Ovary (tissue), 9 donors: Measurements from ENCODE around the gene HIGD2B. TPM values are rescaled to one million over a fixed set of nuclear protein-coding genes. Genes with fewer than 3 reads are reported as not detected.
"Not testable (repeated sequence)": the region's sequence is repeated elsewhere in the genome, so short reads cannot be mapped to it uniquely, and the experiment has no call there.

Experiments
- DNase-seq, 5 donors: peaks; one replicate each; pipeline ENCODE4 v3.0.0-alpha.2; 2019 to 2020
- H3K27ac ChIP-seq, 2 donors: fragments of 200-600 bp; one replicate each; pipeline versions ENCODE4 v1.5.1 to v1.8.0; 2019 to 2022
- H3K27me3 ChIP-seq: fragments of 200-600 bp; one replicate; pipeline ENCODE4 v1.8.0; 2022
- H3K36me3 ChIP-seq: fragments of 200-600 bp; sonication (generic); one replicate; pipeline ENCODE4 v1.5.1; 2019
- H3K4me1 ChIP-seq: one replicate; pipeline ENCODE4 v1.8.1; 2013; ENCODE audit warnings: mild to moderate bottlenecking, moderate library complexity; ENCODE audit not compliant: insufficient read depth
- H3K4me3 ChIP-seq: fragments of 200-600 bp; sonication (generic); one replicate; pipeline ENCODE4 v1.5.1; 2017
- H3K9me3 ChIP-seq, 2 donors: fragments of 200-600 bp in 1 of 2; sonication (generic) in 1 of 2; one replicate each; pipeline versions ENCODE4 v1.5.1 to v1.8.1; 2013 to 2019; ENCODE audit warnings: mild to moderate bottlenecking in 1 of 2, moderate library complexity in 1 of 2
- CTCF ChIP-seq, 3 donors: fragments of 450-650 bp in 2 of 3; fragments of 200-600 bp in 1 of 3; IDR thresholded peaks; one replicate each; pipeline versions ENCODE4 v1.5.1 to v1.8.0; 2016 to 2022; ENCODE audit warnings: antibody characterized with exemption in 3 of 3, mild to moderate bottlenecking in 1 of 3
- EP300 ChIP-seq: sonication (generic); formaldehyde crosslinking; IDR thresholded peaks from one replicate; pipeline ENCODE4 v1.6.1; 2017; ENCODE audit warnings: antibody characterized with exemption
- POLR2A ChIP-seq: fragments of 450-650 bp; IDR thresholded peaks from one replicate; pipeline ENCODE4 v1.6.1; 2017; ENCODE audit warnings: antibody characterized with exemption, mild to moderate bottlenecking, moderate library complexity
- WGBS, 3 donors: extraction: QIAGEN DNeasy Blood & Tissue Kit in 1 of 3; methylation state at CpG; one replicate each; pipeline versions ENCODE4 v1.1.5 to v1.1.7; 2013 to 2017; 5-methylcytosine and 5-hydroxymethylcytosine counted together
- intact Hi-C, 4 donors: fragments of 100-400 bp; cut with DNase I; formaldehyde crosslinking; loops; one replicate each; pipeline versions ENCODE4 v1.11.0 to v1.15.1; 2022 to 2023
- polyA plus RNA-seq, 2 donors: library from polyadenylated mRNA; stranded (reverse); fragments of 200-250 nt in 1 of 2; fragments of 350-450 nt in 1 of 2; fragmentation: Illumina TruSeq in 1 of 2; extraction: RNeasy Lipid Tissue Mini Kit (QIAGEN cat#74804) in 1 of 2; gene quantifications; one replicate each; pipeline ENCODE4 v1.2.3, GENCODE V29; 2013 to 2014
- total RNA-seq, 7 donors: library from RNA; depleted of rRNA in 2 of 7; stranded (reverse); fragments of >200 nt in 2 of 7; fragmentation: NEBNext Ultra II Directional in 3 of 7; extraction: Animal tissue kit (Norgen Biotek cat#: 25700) in 3 of 7; gene quantifications; one replicate each; pipeline versions ENCODE4 v1.1.0 to v1.2.4, GENCODE V29; 2016 to 2023
- donor health status: DM: no; HTN: no; CAD: no; lungs with moderate emphysema.
- donor health status: DM: no; HTN: no; CAD: no.
- donor health status: Bipolar disorder and iron deficiency.
- donor health status: DM: yes; HTN: yes; CAD: no.
- donor health status: DM: no; HTN: no; CAD: no.
- donor health status: DM: yes; HTN: yes; CAD: no.

The HIGD2B gene
- total and polyA plus RNA-seq, 9 donors: not detected

GRCh38 chr15:72671525-72671924, 14.5 kb downstream of the HIGD2B start:
- no peaks in the 10 kb centered on the region for H3K27me3 ChIP-seq
- TF ChIP-seq CTCF (IDR thresholded peaks at IDR 0.05) (no peak), EP300 (no peak), POLR2A (no peak)
- H3K27ac ChIP-seq: no peak overlapping the region
- H3K4me3 ChIP-seq: no peak overlapping the region
- H3K36me3 ChIP-seq: no peaks in the 10 kb centered on the region
- 13 to 15% (median 14%) methylated on average over 3 of the region's 3 CpGs for WGBS, 3 donors
- intact Hi-C loops: loop anchor here in 1 of 4 donors (10.0 kb wide), 1 partner anchor 47 kb away; no protein-coding TSS in a partner anchor
- H3K4me1 ChIP-seq: peaks cover 1% of the 10 kb centered on the region
- DNase-seq: no peak
- no peaks in the 10 kb centered on the region for H3K9me3 ChIP-seq

DNA sequence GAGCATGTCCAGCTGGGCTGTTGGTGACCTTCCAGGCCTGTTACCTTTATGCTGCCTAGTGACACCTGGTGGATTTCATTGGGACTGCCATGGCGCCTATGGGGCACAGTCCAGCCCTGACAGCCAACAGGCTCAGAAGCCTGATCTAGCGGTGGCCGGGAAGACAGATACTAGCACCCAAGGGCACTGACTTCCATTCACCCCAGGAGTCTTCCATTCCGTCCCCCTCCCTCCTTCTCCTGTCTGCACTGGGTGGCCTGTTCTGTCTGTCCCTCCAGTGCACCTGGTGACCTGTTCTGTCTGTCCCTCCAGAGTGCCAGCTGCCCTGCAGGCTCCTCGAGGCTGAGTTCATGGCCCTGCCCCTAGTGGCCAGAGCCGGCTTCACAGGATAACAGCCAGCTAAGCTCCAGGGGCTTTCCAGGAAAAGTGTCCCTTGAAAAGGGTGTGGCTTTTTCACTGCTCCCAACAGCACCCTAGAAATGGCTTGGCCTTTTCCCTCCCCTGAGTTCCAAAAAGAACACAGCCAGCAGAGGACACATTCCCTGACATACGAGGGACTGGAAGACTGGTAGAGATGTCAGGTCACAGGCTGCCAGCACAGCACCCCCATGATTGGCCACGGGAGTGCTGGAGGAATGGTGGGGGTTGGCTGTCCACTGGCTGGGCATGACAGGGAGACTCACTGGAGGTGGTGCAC, 15.2 kb downstream of the HIGD2B start:
- H3K27me3 ChIP-seq, H3K27ac ChIP-seq, H3K4me1 ChIP-seq, H3K4me3 ChIP-seq, H3K9me3 ChIP-seq, H3K36me3 ChIP-seq: not testable (repeated sequence)
- intact Hi-C loops: loop anchor here in 1 of 4 donors (10.0 kb wide), 1 partner anchor 46 kb away; no protein-coding TSS in a partner anchor
- DNase-seq: peak; percentile 38 to 70 (median 56)
- TF ChIP-seq CTCF (IDR thresholded peaks at IDR 0.05): peak in 2 of 3 donors; percentile 35 to 47
- 4 to 5% (median 5%) methylated on average over 7 to 8 of the region's 8 CpGs for WGBS, 3 donors

GRCh38 chr15:72669803-72670202, 16.2 kb downstream of the HIGD2B start:
- not testable (repeated sequence) for H3K4me1 ChIP-seq, H3K36me3 ChIP-seq, H3K9me3 ChIP-seq, H3K4me3 ChIP-seq, H3K27ac ChIP-seq, DNase-seq, H3K27me3 ChIP-seq
- 92 to 93% (median 93%) methylated on average over 3 to 5 of the region's 6 CpGs for WGBS, 3 donors
- intact Hi-C loops: loop anchor here in 1 of 4 donors (10.0 kb wide), 1 partner anchor 45 kb away; no protein-coding TSS in a partner anchor

- H3K4me3 ChIP-seq, intact Hi-C loops, H3K36me3 ChIP-seq, H3K27ac ChIP-seq, H3K27me3 ChIP-seq, H3K9me3 ChIP-seq, H3K4me1 ChIP-seq, DNase-seq: not testable (repeated sequence)
- 59 to 70% (median 69%) methylated on average over 3 to 5 of the region's 11 CpGs for WGBS, 3 donors
Observed at GRCh38 chr15:72665706-72666105, 20.3 kb downstream of the HIGD2B start.

DNA sequence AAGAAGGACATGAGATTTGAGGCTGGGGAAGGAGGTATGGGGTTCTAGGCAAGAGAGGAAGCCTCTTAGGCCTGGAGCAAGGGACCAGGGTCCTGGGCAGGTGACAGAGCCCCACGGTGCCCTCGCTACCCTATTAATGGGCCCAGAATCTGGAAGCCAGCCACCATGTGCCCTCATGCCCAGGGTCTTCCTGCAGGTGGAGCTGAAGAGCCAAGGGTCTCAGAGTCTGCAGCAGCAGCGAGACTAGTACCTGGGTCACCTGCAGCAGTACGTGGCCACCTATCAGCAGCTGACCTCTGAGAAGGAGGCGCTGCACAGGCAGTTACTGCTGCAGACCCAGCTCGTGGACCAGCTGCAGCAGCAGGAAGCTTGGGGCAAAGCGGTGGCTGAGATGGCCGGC, 22.1 kb downstream of the HIGD2B start:
- H3K9me3 ChIP-seq, H3K27ac ChIP-seq, DNase-seq, H3K4me1 ChIP-seq, H3K27me3 ChIP-seq, intact Hi-C loops, H3K4me3 ChIP-seq, H3K36me3 ChIP-seq: not testable (repeated sequence)
- WGBS, 3 donors: 65 to 76% methylated on average over 3 of the region's 8 CpGs; no CpG with 5 or more reads in 1 of the 3 donors

- 78 to 90% (median 83%) methylated on average over 5 to 9 of the region's 10 CpGs for WGBS, 3 donors
- H3K27ac ChIP-seq, intact Hi-C loops, H3K4me3 ChIP-seq, H3K9me3 ChIP-seq, H3K36me3 ChIP-seq, DNase-seq, H3K27me3 ChIP-seq, H3K4me1 ChIP-seq: not testable (repeated sequence)
Observed at GRCh38 chr15:72661081-72661480, 24.9 kb downstream of the HIGD2B start.

DNA sequence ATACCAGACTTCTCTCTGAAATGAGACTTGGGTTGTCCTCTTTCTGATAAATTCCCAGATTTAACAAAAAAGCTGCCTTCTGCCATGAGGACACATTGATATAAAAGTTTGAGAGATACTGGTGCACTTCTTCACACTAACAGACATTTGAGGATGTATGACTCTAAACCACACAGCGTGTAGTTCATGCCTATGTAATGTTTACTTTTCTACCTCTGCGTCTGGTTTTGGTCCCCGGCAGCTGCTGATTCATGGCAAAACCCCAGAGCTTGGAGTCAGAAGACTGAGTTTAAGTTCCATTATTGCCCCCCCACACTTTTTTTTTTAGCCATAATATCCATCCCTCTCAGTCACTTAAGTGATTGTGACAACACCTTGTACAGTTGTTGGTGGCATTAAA, 30.0 kb downstream of the HIGD2B start:
- intact Hi-C loops, DNase-seq, H3K4me1 ChIP-seq, H3K27ac ChIP-seq, H3K4me3 ChIP-seq, H3K9me3 ChIP-seq, H3K27me3 ChIP-seq, H3K36me3 ChIP-seq: not testable (repeated sequence)
- no CpG with 5 or more reads among the region's 3 CpGs for WGBS, 3 donors

DNA sequence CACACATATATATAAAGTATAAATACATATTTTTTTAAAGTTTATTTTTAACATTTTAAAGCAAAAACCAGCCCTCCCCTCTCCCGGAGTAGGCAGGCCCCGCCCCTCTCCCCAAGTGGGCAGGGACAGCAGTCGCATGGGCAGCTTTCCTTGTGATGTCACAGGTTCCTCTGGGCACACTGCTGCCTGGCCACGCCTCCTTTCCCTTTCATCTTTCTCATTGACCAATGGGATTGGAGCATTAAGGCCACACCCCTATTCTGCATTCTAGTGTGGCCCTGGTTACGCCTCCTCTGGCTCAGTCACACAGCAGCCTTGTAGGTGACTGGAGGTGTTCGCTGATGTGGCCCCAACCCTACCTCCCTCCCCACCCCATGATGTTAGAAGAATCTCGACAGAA, 31.6 kb downstream of the HIGD2B start, which contains the start of gene GOLGA6B:
Gene GOLGA6B, plus strand, starts transcription at position 301 of the 400 bp plus-strand sequence. Its CDS starts 41 bp downstream, at position 342.
- no CpG with 5 or more reads among the region's 7 CpGs for WGBS, 3 donors
- intact Hi-C loops, H3K36me3 ChIP-seq, H3K27me3 ChIP-seq, H3K4me1 ChIP-seq, DNase-seq, H3K27ac ChIP-seq, H3K4me3 ChIP-seq, H3K9me3 ChIP-seq: not testable (repeated sequence)

GRCh38 chr15:72648631-72649253, 37.2 kb downstream of the HIGD2B start:
- H3K9me3 ChIP-seq, H3K4me3 ChIP-seq, intact Hi-C loops, H3K36me3 ChIP-seq, H3K27me3 ChIP-seq, H3K27ac ChIP-seq, DNase-seq, H3K4me1 ChIP-seq: not testable (repeated sequence)
- WGBS, 3 donors: 72 to 77% (median 75%) methylated on average over 4 to 8 of the region's 10 CpGs

DNA sequence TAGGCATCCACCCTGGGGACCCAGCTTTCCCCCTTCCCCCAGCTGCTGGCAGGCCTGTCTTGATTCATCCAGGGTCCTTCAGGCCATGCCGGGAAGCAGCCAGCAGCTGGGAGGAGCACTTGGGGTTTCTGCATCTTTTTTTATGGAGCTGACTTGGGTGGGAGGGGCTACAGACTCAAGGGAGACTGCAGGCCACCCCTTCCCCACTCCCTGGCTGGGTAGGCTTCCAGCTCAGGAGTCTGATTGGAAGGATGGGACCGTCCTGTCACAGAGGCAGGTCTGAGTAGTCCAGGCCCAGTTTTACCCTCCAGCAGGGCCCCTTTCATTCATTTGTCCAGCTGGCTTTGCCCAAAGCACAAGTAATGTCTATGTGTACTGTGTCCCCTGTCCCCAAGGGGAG, 43.7 kb downstream of the HIGD2B start:
- DNase-seq, intact Hi-C loops, H3K27ac ChIP-seq, H3K27me3 ChIP-seq, H3K9me3 ChIP-seq, H3K4me1 ChIP-seq, H3K4me3 ChIP-seq, H3K36me3 ChIP-seq: not testable (repeated sequence)
- WGBS, 3 donors: no CpG with 5 or more reads among the region's 2 CpGs
